GM23248 (cell line): ENCODE results near the gene MED17.

Experiments
- EZH2 ChIP-seq: fragments of 200-600 bp; sonication (generic); IDR thresholded peaks from 2 replicates; pipeline ENCODE4 v1.6.1; 2018; ENCODE audit warnings: antibody characterized with exemption, mild to moderate bottlenecking; ENCODE audit not compliant: insufficient read depth, poor library complexity, severe bottlenecking
- EZH2phosphoT487 ChIP-seq: fragments of 200-600 bp; sonication (generic); IDR thresholded peaks from 2 replicates; pipeline ENCODE4 v1.6.1; 2018; ENCODE audit warnings: antibody characterized with exemption, moderate library complexity, mild to moderate bottlenecking, low read depth; ENCODE audit not compliant: insufficient read depth

DNA sequence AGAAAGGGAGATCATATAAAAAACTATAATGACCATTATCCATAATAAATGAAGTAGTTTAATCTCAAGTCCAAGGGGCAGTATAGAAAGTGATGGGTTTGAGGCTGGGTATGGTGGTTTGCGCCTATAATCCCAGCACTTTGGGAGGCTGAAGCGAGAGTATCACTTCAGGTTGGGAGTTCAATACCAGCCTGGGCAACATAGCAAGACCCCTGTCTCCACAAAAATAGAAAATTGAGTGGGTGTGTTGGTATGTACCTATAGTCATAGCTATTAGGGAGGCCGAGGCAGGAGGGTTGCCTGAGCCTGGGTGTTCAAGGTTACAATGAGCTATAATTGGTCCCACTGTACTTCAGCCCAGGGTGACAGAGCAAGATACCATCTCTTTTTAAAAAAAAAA lies 23.9 kb downstream of the MED17 start:
- no peak for TF ChIP-seq EZH2
- TF ChIP-seq EZH2phosphoT487 = no peak
